Ovary (tissue), 9 donors: ENCODE measurements around the gene B3GALNT2. TPM values are rescaled to one million over a fixed set of nuclear protein-coding genes. Genes with fewer than 3 reads are reported as not detected.

Experiments
- DNase-seq, 5 donors: peaks; one replicate each; pipeline ENCODE4 v3.0.0-alpha.2; 2019 to 2020
- H3K27ac ChIP-seq, 2 donors: fragments of 200-600 bp; one replicate each; pipeline versions ENCODE4 v1.5.1 to v1.8.0; 2019 to 2022
- H3K27me3 ChIP-seq: fragments of 200-600 bp; one replicate; pipeline ENCODE4 v1.8.0; 2022
- H3K36me3 ChIP-seq: fragments of 200-600 bp; sonication (generic); one replicate; pipeline ENCODE4 v1.5.1; 2019
- H3K4me1 ChIP-seq: one replicate; pipeline ENCODE4 v1.8.1; 2013; ENCODE audit warnings: mild to moderate bottlenecking, moderate library complexity; ENCODE audit not compliant: insufficient read depth
- H3K4me3 ChIP-seq: fragments of 200-600 bp; sonication (generic); one replicate; pipeline ENCODE4 v1.5.1; 2017
- H3K9me3 ChIP-seq, 2 donors: fragments of 200-600 bp in 1 of 2; sonication (generic) in 1 of 2; one replicate each; pipeline versions ENCODE4 v1.5.1 to v1.8.1; 2013 to 2019; ENCODE audit warnings: mild to moderate bottlenecking in 1 of 2, moderate library complexity in 1 of 2
- EP300 ChIP-seq: sonication (generic); formaldehyde crosslinking; IDR thresholded peaks from one replicate; pipeline ENCODE4 v1.6.1; 2017; ENCODE audit warnings: antibody characterized with exemption
- POLR2A ChIP-seq: fragments of 450-650 bp; IDR thresholded peaks from one replicate; pipeline ENCODE4 v1.6.1; 2017; ENCODE audit warnings: antibody characterized with exemption, mild to moderate bottlenecking, moderate library complexity
- WGBS, 3 donors: extraction: QIAGEN DNeasy Blood & Tissue Kit in 1 of 3; methylation state at CpG; one replicate each; pipeline versions ENCODE4 v1.1.5 to v1.1.7; 2013 to 2017; 5-methylcytosine and 5-hydroxymethylcytosine counted together
- intact Hi-C, 4 donors: fragments of 100-400 bp; cut with DNase I; formaldehyde crosslinking; loops; one replicate each; pipeline versions ENCODE4 v1.11.0 to v1.15.1; 2022 to 2023
- polyA plus RNA-seq, 2 donors: library from polyadenylated mRNA; stranded (reverse); fragments of 200-250 nt in 1 of 2; fragments of 350-450 nt in 1 of 2; fragmentation: Illumina TruSeq in 1 of 2; extraction: RNeasy Lipid Tissue Mini Kit (QIAGEN cat#74804) in 1 of 2; gene quantifications; one replicate each; pipeline ENCODE4 v1.2.3, GENCODE V29; 2013 to 2014
- total RNA-seq, 7 donors: library from RNA; depleted of rRNA in 2 of 7; stranded (reverse); fragments of >200 nt in 2 of 7; fragmentation: NEBNext Ultra II Directional in 3 of 7; extraction: Animal tissue kit (Norgen Biotek cat#: 25700) in 3 of 7; gene quantifications; one replicate each; pipeline versions ENCODE4 v1.1.0 to v1.2.4, GENCODE V29; 2016 to 2023
- TF ChIP-seq, protein P1 (sequence below), 3 donors: fragments of 450-650 bp in 2 of 3; fragments of 200-600 bp in 1 of 3; IDR thresholded peaks; one replicate each; pipeline versions ENCODE4 v1.5.1 to v1.8.0; 2016 to 2022; ENCODE audit warnings: antibody characterized with exemption in 3 of 3, mild to moderate bottlenecking in 1 of 3
- donor health status: DM: no; HTN: no; CAD: no; lungs with moderate emphysema.
- donor health status: DM: no; HTN: no; CAD: no.
- donor health status: Bipolar disorder and iron deficiency.
- donor health status: DM: yes; HTN: yes; CAD: no.
- donor health status: DM: no; HTN: no; CAD: no.
- donor health status: DM: yes; HTN: yes; CAD: no.

Gene B3GALNT2
- total and polyA plus RNA-seq, 9 donors: 6.2 to 21.5 (median 18.0) TPM

GRCh38 chr1:235434001-235434400, 70.3 kb downstream of the B3GALNT2 start:
- H3K27me3 ChIP-seq: no peaks in the 10 kb centered on the region
- WGBS, 3 donors: 87 to 90% (median 90%) methylated on average over 8 of the region's 8 CpGs
- no peaks in the 10 kb centered on the region for H3K36me3 ChIP-seq
- H3K4me1 ChIP-seq: no peaks in the 10 kb centered on the region
- no peaks in the 10 kb centered on the region for H3K9me3 ChIP-seq
- no peak overlapping the region for H3K4me3 ChIP-seq
- no peak for DNase-seq
- intact Hi-C loops: no loop called here
- H3K27ac ChIP-seq: no peak overlapping the region
- TF ChIP-seq POLR2A (no peak), EP300 (no peak)
- TF ChIP-seq, protein P1, sequence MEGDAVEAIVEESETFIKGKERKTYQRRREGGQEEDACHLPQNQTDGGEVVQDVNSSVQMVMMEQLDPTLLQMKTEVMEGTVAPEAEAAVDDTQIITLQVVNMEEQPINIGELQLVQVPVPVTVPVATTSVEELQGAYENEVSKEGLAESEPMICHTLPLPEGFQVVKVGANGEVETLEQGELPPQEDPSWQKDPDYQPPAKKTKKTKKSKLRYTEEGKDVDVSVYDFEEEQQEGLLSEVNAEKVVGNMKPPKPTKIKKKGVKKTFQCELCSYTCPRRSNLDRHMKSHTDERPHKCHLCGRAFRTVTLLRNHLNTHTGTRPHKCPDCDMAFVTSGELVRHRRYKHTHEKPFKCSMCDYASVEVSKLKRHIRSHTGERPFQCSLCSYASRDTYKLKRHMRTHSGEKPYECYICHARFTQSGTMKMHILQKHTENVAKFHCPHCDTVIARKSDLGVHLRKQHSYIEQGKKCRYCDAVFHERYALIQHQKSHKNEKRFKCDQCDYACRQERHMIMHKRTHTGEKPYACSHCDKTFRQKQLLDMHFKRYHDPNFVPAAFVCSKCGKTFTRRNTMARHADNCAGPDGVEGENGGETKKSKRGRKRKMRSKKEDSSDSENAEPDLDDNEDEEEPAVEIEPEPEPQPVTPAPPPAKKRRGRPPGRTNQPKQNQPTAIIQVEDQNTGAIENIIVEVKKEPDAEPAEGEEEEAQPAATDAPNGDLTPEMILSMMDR (IDR thresholded peaks at IDR 0.05): no peak

DNA sequence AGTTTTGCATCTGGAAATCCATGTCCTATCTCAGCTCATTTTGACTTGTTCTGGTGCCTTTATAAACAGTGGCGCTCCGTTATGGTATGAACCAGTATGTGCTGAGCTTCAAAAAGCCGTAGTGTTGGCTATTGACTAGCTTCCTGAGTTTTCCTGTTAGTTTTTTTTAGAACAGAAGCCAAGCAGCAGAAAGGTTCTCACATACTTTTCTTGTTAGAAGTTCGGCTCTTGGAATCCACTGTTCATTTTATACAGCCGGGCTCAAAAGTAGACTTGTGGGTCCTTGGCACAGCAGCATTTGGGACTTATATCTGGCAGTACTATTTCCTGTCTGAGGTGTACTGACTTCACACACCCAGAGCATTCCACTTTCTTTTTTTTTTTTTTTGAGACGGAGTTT, 73.3 kb downstream of the B3GALNT2 start:
- no peak overlapping the region for H3K27ac ChIP-seq
- no peak for DNase-seq
- H3K4me1 ChIP-seq: no peaks in the 10 kb centered on the region
- H3K27me3 ChIP-seq: no peaks in the 10 kb centered on the region
- TF ChIP-seq EP300: no peak
- TF ChIP-seq POLR2A: no peak
- TF ChIP-seq, protein P1 (IDR thresholded peaks at IDR 0.05): no peak
- no peaks in the 10 kb centered on the region for H3K36me3 ChIP-seq
- 51 to 61% (median 53%) methylated on average over 6 of the region's 6 CpGs for WGBS, 3 donors
- intact Hi-C loops: no loop called here
- H3K9me3 ChIP-seq: no peaks in the 10 kb centered on the region
- H3K4me3 ChIP-seq: no peak overlapping the region

- WGBS, 3 donors: 79 to 81% (median 81%) methylated on average over 5 of the region's 5 CpGs
- no peak overlapping the region for H3K4me3 ChIP-seq
- DNase-seq: no peak
- intact Hi-C loops: loop anchor here in 2 of 4 donors (5.0 to 10.0 kb wide), 2 partner anchors 324 to 952 kb away; partner anchors contain the start of gene TARBP1 (in 1 of the 2)
- H3K27me3 ChIP-seq: no peaks in the 10 kb centered on the region
- no peak overlapping the region for H3K27ac ChIP-seq
- H3K4me1 ChIP-seq: no peaks in the 10 kb centered on the region
- no peaks in the 10 kb centered on the region for H3K36me3 ChIP-seq
- TF ChIP-seq EP300: no peak
- TF ChIP-seq, protein P1 (IDR thresholded peaks at IDR 0.05): no peak
- no peak for TF ChIP-seq POLR2A
- H3K9me3 ChIP-seq: no peaks in the 10 kb centered on the region
Observed at GRCh38 chr1:235429143-235429542, 75.1 kb downstream of the B3GALNT2 start.

- no peaks in the 10 kb centered on the region for H3K9me3 ChIP-seq
- no peak overlapping the region for H3K4me3 ChIP-seq
- DNase-seq: no peak
- 69 to 78% (median 76%) methylated on average over 4 of the region's 4 CpGs for WGBS, 3 donors
- intact Hi-C loops: loop anchor here in 2 of 4 donors (5.0 to 10.0 kb wide), 2 partner anchors 323 to 950 kb away; partner anchors contain the start of gene TARBP1 (in 1 of the 2)
- no peak overlapping the region for H3K27ac ChIP-seq
- no peaks in the 10 kb centered on the region for H3K36me3 ChIP-seq
- TF ChIP-seq EP300 (no peak), POLR2A (no peak)
- TF ChIP-seq, protein P1 (IDR thresholded peaks at IDR 0.05): no peak
- H3K4me1 ChIP-seq: peaks cover 1% of the 10 kb centered on the region
- no peaks in the 10 kb centered on the region for H3K27me3 ChIP-seq
Observed at GRCh38 chr1:235427447-235427846, 76.8 kb downstream of the B3GALNT2 start.
